Measurements from ENCODE around the gene POLR2E. TPM values are rescaled to one million over a fixed set of nuclear protein-coding genes. Genes with fewer than 3 reads are reported as not detected.
A peak's percentile ranks its signal among the peaks of the same experiment; 100 is the strongest.

Gene POLR2E
- total and polyA plus RNA-seq, 2 of the 13 experiments (the other 11 are each of a cell fraction or from before 2014, with no cell fraction given): 140 to 272 TPM

- TF ChIP-seq ZNF281 (CRISPR knock-in tag; IDR thresholded peaks at IDR 0.05; ENCODE audit: borderline replicate concordance) (no peak), PAWR (CRISPR knock-in tag; IDR thresholded peaks at IDR 0.05; ENCODE audit: borderline replicate concordance) (no peak), ZBTB7A (CRISPR knock-in tag; IDR thresholded peaks at IDR 0.05) (no peak), KDM2A (CRISPR knock-in tag; IDR thresholded peaks at IDR 0.05; ENCODE audit: borderline replicate concordance, low read depth) (no peak), MAF1 (CRISPR knock-in tag; IDR thresholded peaks at IDR 0.05; ENCODE audit: borderline replicate concordance) (no peak), SMC3 (IDR thresholded peaks at IDR 0.05; ENCODE audit: low read length) (no peak), SIN3A (IDR thresholded peaks at IDR 0.05; ENCODE audit: borderline replicate concordance, low read depth, low read length) (no peak), PHF8 (CRISPR knock-in tag; IDR thresholded peaks at IDR 0.05) (no peak)
Observed at GRCh38 chr19:1058112-1058511, 37.1 kb downstream of the POLR2E start (continued).

- Histone ChIP-seq H3K4me2 (ENCODE audit: low read depth, low read length) (no peak overlapping the region), H3K27ac (ENCODE audit: extremely low read length, insufficient read depth, low read length) (no peak overlapping the region), H3K4me3 (replicated peaks in 1 of 3; ENCODE audit: insufficient read depth in 1 of 3, low read depth in 2 of 3, low read length in 3 of 3) (no peak overlapping the region), H3K4me1 (ENCODE audit: insufficient read depth, low read length) (no peaks in the 10 kb centered on the region), H3K9ac (ENCODE audit: insufficient read depth, low read depth, low read length) (no peak overlapping the region), H2AFZ (ENCODE audit: low read length) (no peak overlapping the region), H4K20me1 (ENCODE audit: insufficient read depth, low read length) (no peaks in the 10 kb centered on the region), H3K79me2 (ENCODE audit: insufficient read depth, low read length) (no peaks in the 10 kb centered on the region), H3K36me3 (replicated peaks in 1 of 2; ENCODE audit: control insufficient read depth in 1 of 2, insufficient read depth in 2 of 2, low read length in 2 of 2) (peaks cover 12 to 37% of the 10 kb centered on the region in 2 experiments; a peak in 4 of 5 replicates), H3K9me3 (ENCODE audit: low read length) (no peaks in the 10 kb centered on the region), H3K27me3 (ENCODE audit: control insufficient read depth in 1 of 2, insufficient read depth in 2 of 2, low read length in 2 of 2) (no peaks in the 10 kb centered on the region; a peak in 1 of 5 replicates)
- ATAC-seq (peak; percentile 27; the same call in 2 of the 3 replicates), FAIRE-seq (no peak), DNase-seq (ENCODE audit: low spot score) (no peak)
- BruUV-seq (replicated peaks): no TSS peak
- intact Hi-C loops (cut with micrococcal nuclease; ENCODE audit: unreplicated experiment) (loop anchor here (10.0 kb wide), 1 partner anchor 47 kb away; the partner anchor contains the start of gene GPX4), in situ Hi-C loops (cut with HindIII; ENCODE audit: extremely low pct_ligation_motif_present, low pct_unique_long_range_greater_than_20kb) (no loop called here)
- POLR2A ChIA-PET: no interaction called here
- CTCF ChIA-PET (ENCODE audit: low intra/inter-chr PET ratio, low total read pairs): no interaction called here
- WGBS (ENCODE audit: low lambda C conversion rate): 92% methylated on average over 2 of the region's 3 CpGs
- TF ChIP-seq MATR3 (CRISPR knock-in tag; IDR thresholded peaks at IDR 0.05) (no peak), STAG1 (CRISPR knock-in tag; IDR thresholded peaks at IDR 0.05) (peak; percentile 55), CTCF (CRISPR knock-in tag; IDR thresholded peaks at IDR 0.05) (peak; percentile 52)
Observed at GRCh38 chr19:1057176-1057855, 37.9 kb downstream of the POLR2E start.
